ENCODE results near the gene P4HB. TPM values are rescaled to one million over a fixed set of nuclear protein-coding genes. Genes with fewer than 3 reads are reported as not detected.

P4HB gene
- 895 and 958 TPM in 2 replicates for total RNA-seq (2022)
- percentile 88 among the genes with signal in this experiment for Bru-seq, nascent RNA
- BruChase-seq, experiment 1, labeled RNA remaining after a 2-hour chase = percentile 94 among the genes with signal in this experiment
- percentile 98 among the genes with signal in this experiment for BruChase-seq, experiment 2, labeled RNA remaining after a 6-hour chase
- long read RNA-seq, transcript P4HB-201 (11 exons, 2,603 nt) = major isoform, 1,015 of 1,185 reads
- long read RNA-seq, transcript P4HB-210 (5 exons, 765 nt) = minor isoform, 8 of 1,185 reads
- long read RNA-seq, transcript P4HB-215 (3 exons, 493 nt) = minor isoform, 8 of 1,185 reads
- long read RNA-seq, transcript P4HB-208 (2 exons, 914 nt) = minor isoform, 11 of 1,185 reads
- long read RNA-seq, partial matches to known transcripts = 69 of 1,185 reads
- long read RNA-seq, other reads (novel, unspliced or antisense) = 69 of 1,185 reads

GRCh38 chr17:81859906-81860755 lies at the start of gene P4HB:
Gene P4HB, minus strand, starts transcription at chr17:81860535. Its CDS starts 64 bp downstream, at chr17:81860471.
- ChIA-PET CTCF (no interaction called here), POLR2A (interaction anchor here (0.5 to 1.2 kb wide), 7 partner anchors 10 to 493 kb away, joined by 3 to 7 read pairs (median 4); partner anchors contain the start of genes ALYREF, DCXR and MCRIP1)
- Histone ChIP-seq H3K4me1 (peaks cover 17% of the 10 kb centered on the region), H3K9me3 (no peaks in the 10 kb centered on the region), H3K36me3 (ENCODE audit: control insufficient read depth, insufficient read depth, low read length) (peaks cover 6% of the 10 kb centered on the region), H3K27me3 (replicated peaks; ENCODE audit: control insufficient read depth, insufficient read depth, low read length) (no peaks in the 10 kb centered on the region), H3K4me3 (ENCODE audit: low read depth, low read length) (peak within 1 kb of the TSS; percentile 84)
- peaks cover 98% of the 10 kb centered on the region for H3K36me3 Mint-ChIP-seq (ENCODE audit: insufficient read depth, unreplicated experiment)
- H3K27me3 Mint-ChIP-seq (ENCODE audit: insufficient read depth, unreplicated experiment) = no peaks in the 10 kb centered on the region
- peak within 1 kb of the TSS; percentile 94 for H3K27ac Mint-ChIP-seq (ENCODE audit: unreplicated experiment)
- intact Hi-C loops (cut with micrococcal nuclease; ENCODE audit: unreplicated experiment) = loop anchor here (1.0 kb wide), 2 partner anchors 12 to 27 kb away; partner anchors contain the start of gene MCRIP1
- BruUV-seq (replicated peaks) = no TSS peak
- no peaks in the 10 kb centered on the region for H3K9me3 Mint-ChIP-seq (ENCODE audit: unreplicated experiment)
- DNase-seq = peak in 1 of 2 experiments; percentile 46
- TF ChIP-seq CTCF (IDR thresholded peaks at IDR 0.05; ENCODE audit: insufficient read depth in 1 of 2, low read depth in 1 of 2, low read length in 1 of 2, severe bottlenecking in 1 of 2, unreplicated experiment in 1 of 2) = no peak
- peak within 1 kb of the TSS; percentile 89 for H3K4me3 Mint-ChIP-seq (ENCODE audit: unreplicated experiment)
- peaks cover 18% of the 10 kb centered on the region for H3K4me1 Mint-ChIP-seq (ENCODE audit: low read depth, unreplicated experiment)

DNA sequence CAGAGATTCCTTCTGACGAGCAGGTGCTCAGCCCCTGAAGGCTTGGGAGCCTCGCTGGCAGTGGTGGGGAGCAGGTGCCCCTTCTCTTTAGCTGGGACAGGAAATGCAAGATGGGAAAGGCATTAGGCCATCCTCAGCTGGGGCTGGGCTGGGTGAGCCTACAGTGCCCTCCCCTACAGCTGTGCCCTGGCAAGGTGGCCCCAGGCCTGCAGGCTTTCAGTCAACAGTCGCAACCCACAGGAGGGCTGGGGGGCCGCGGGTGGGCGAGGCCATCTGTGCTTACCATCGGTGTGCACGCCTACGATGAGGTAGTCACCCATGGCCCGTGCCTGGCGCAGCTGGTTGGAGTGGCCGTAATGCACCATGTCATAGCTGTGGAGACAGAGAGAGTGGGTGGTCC lies 48.9 kb upstream of the P4HB start:
- no peaks in the 10 kb centered on the region for H3K27me3 Mint-ChIP-seq (ENCODE audit: insufficient read depth, unreplicated experiment)
- H3K9me3 ChIP-seq = no peaks in the 10 kb centered on the region
- H3K4me3 Mint-ChIP-seq (ENCODE audit: unreplicated experiment) = peak overlapping the region; percentile 89
- no peak for DNase-seq
- POLR2A ChIA-PET = no interaction called here
- H3K9me3 Mint-ChIP-seq (ENCODE audit: unreplicated experiment) = no peaks in the 10 kb centered on the region
- no peak for TF ChIP-seq CTCF (IDR thresholded peaks at IDR 0.05; ENCODE audit: insufficient read depth in 1 of 2, low read depth in 1 of 2, low read length in 1 of 2, severe bottlenecking in 1 of 2, unreplicated experiment in 1 of 2)
- no peaks in the 10 kb centered on the region for H3K27me3 ChIP-seq (replicated peaks; ENCODE audit: control insufficient read depth, insufficient read depth, low read length)
- CTCF ChIA-PET = interaction anchor here (0.6 kb wide), 1 partner anchor 15 kb away, joined by 4 read pairs; no protein-coding TSS in a partner anchor
- peaks cover 16% of the 10 kb centered on the region for H3K36me3 ChIP-seq (ENCODE audit: control insufficient read depth, insufficient read depth, low read length)
- BruUV-seq (replicated peaks) = no TSS peak
- peaks cover 13% of the 10 kb centered on the region for H3K4me1 Mint-ChIP-seq (ENCODE audit: low read depth, unreplicated experiment)
- H3K4me3 ChIP-seq (ENCODE audit: low read depth, low read length) = no peak overlapping the region
- H3K36me3 Mint-ChIP-seq (ENCODE audit: insufficient read depth, unreplicated experiment) = peaks cover 91% of the 10 kb centered on the region
- intact Hi-C loops (cut with micrococcal nuclease; ENCODE audit: unreplicated experiment) = no loop called here
- H3K4me1 ChIP-seq = peaks cover 15% of the 10 kb centered on the region
- H3K27ac Mint-ChIP-seq (ENCODE audit: unreplicated experiment) = peak overlapping the region; percentile 94

GRCh38 chr17:81908793-81909192 lies 48.5 kb upstream of the P4HB start:
- H3K4me3 ChIP-seq (ENCODE audit: low read depth, low read length) = no peak overlapping the region
- BruUV-seq (replicated peaks) = no TSS peak
- H3K9me3 Mint-ChIP-seq (ENCODE audit: unreplicated experiment) = no peaks in the 10 kb centered on the region
- H3K27me3 Mint-ChIP-seq (ENCODE audit: insufficient read depth, unreplicated experiment) = no peaks in the 10 kb centered on the region
- intact Hi-C loops (cut with micrococcal nuclease; ENCODE audit: unreplicated experiment) = no loop called here
- peaks cover 13% of the 10 kb centered on the region for H3K4me1 Mint-ChIP-seq (ENCODE audit: low read depth, unreplicated experiment)
- H3K4me3 Mint-ChIP-seq (ENCODE audit: unreplicated experiment) = no peak overlapping the region
- ChIA-PET CTCF (interaction anchor here (0.6 kb wide), 1 partner anchor 15 kb away, joined by 4 read pairs; no protein-coding TSS in a partner anchor), POLR2A (no interaction called here)
- no peaks in the 10 kb centered on the region for H3K27me3 ChIP-seq (replicated peaks; ENCODE audit: control insufficient read depth, insufficient read depth, low read length)
- H3K9me3 ChIP-seq = no peaks in the 10 kb centered on the region
- no peak for DNase-seq
- H3K27ac Mint-ChIP-seq (ENCODE audit: unreplicated experiment) = peak overlapping the region; percentile 94
- no peak for TF ChIP-seq CTCF (IDR thresholded peaks at IDR 0.05; ENCODE audit: insufficient read depth in 1 of 2, low read depth in 1 of 2, low read length in 1 of 2, severe bottlenecking in 1 of 2, unreplicated experiment in 1 of 2)
- H3K36me3 Mint-ChIP-seq (ENCODE audit: insufficient read depth, unreplicated experiment) = peaks cover 92% of the 10 kb centered on the region
- peaks cover 15% of the 10 kb centered on the region for H3K4me1 ChIP-seq
- H3K36me3 ChIP-seq (ENCODE audit: control insufficient read depth, insufficient read depth, low read length) = peaks cover 16% of the 10 kb centered on the region

Measured in Caco-2 (cell line).